Activated naive CD4-positive, alpha-beta T cell (primary cell): Measurements from ENCODE around the gene RGL4.

Experiments
- DNase-seq, 4 experiments: peaks; one replicate each; lab custom pipeline; 2025; lab: John Stamatoyannopoulos, UW

Gene RGL4

DNA sequence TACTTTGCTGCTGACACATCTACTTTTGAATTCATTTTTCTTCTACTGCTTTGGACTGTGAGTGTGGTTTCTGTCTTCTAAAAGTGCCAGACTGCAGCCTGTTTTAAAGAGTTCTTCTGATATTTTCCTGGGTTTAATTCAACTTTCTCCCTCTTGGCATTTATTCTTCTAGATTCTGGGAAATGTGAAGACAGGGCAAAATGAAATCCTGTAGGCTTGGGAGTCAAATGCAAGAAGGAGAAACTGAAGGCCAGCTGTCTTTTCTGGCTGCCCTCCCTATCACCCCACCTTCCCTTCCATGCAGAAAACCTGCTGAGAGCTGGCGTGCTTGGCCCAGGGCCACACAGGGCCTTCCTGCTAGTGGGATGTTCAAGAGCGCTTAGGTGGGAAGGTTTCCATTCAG lies 52.5 kb downstream of the RGL4 start:
- no peak for DNase-seq

DNA sequence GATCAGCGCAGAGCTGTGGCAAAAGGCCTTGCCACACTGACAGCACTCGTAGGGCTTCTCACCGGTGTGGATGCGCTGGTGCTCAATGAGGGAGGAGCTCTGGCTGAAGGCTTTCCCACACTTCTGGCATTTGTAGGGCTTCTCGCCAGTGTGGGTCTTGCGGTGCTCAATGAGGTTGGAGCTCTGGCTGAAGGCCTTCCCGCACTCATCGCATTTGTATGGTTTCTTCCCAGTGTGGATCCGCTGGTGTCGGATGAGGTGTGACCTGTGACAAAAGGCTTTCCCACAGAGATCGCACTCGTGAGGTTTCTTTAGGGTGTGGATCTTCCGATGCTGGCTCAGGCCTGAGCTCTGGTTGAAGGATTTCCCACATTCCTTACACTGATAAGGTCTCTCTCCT lies 53.2 kb downstream of the RGL4 start:
- DNase-seq: no peak

DNA sequence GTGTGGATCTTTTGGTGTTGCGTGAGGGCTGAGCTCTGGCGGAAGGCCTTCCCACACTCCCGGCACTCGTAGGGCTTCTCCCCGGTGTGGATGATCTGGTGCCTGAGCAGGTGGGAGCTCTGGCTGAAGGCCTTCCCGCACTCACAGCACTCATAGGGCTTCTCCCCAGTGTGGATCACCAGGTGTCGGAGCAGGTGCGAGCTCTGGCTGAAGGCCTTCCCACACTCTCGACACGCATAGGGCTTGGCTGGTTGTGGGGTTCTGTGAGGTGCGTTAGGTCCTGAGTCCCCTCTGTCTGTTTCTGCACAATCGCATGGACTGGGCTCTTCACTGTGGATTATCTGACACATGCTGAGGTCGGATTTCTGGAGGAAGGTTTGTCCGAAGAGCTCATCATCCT lies 53.7 kb downstream of the RGL4 start:
- no peak for DNase-seq

GRCh38 chr22:23745791-23746190 lies 55.0 kb downstream of the RGL4 start:
- DNase-seq: no peak
